Activated CD4-positive, alpha-beta memory T cell treated with anti-CD3 and anti-CD28 coated beads for 36 hours (primary cell): Measurements from ENCODE around the gene CLDND2. TPM values are rescaled to one million over a fixed set of nuclear protein-coding genes. Genes with fewer than 3 reads are reported as not detected.

ENCODE experiments used
- CTCF ChIA-PET: fragments of 350-600 bp; sonication (Branson Sonifier 250); formaldehyde crosslinking; loops from one replicate; lab custom pipeline; 2021; ENCODE audit warnings: antibody characterized with exemption, inconsistent platforms; lab: Charles Lee
- POLR2A ChIA-PET: fragments of 350-600 bp; sonication (Branson Sonifier 250); formaldehyde crosslinking; loops from one replicate; lab custom pipeline; 2021; ENCODE audit warnings: antibody characterized with exemption; lab: Charles Lee
- DNase-seq: peaks from one replicate; pipeline ENCODE4 v3.0.0-alpha.2; 2020
- H3K27ac Mint-ChIP-seq: one replicate; pipeline ENCODE4 v1.8.0; 2021; ENCODE audit warnings: mixed read lengths
- H3K27me3 Mint-ChIP-seq: one replicate; pipeline ENCODE4 v1.8.0; 2021; ENCODE audit warnings: mixed read lengths
- H3K36me3 Mint-ChIP-seq: one replicate; pipeline ENCODE4 v1.8.0; 2021; ENCODE audit warnings: mixed read lengths
- H3K4me1 Mint-ChIP-seq: one replicate; pipeline ENCODE4 v1.8.0; 2021; ENCODE audit warnings: low read depth, mixed read lengths
- H3K4me3 Mint-ChIP-seq: one replicate; pipeline ENCODE4 v1.8.0; 2021; ENCODE audit warnings: mild to moderate bottlenecking, mixed read lengths
- H3K9me3 Mint-ChIP-seq: one replicate; pipeline ENCODE4 v1.8.0; 2021; ENCODE audit warnings: mixed read lengths
- intact Hi-C: fragments of 100-400 bp; cut with micrococcal nuclease; formaldehyde crosslinking; loops from one replicate; pipeline ENCODE4 v1.15.1; 2023
- total RNA-seq, 2 experiments: library from RNA; stranded (reverse); gene quantifications; one replicate each; pipeline ENCODE4 v1.2.3, GENCODE V29; 2021

The CLDND2 gene
- total RNA-seq, 2 experiments from 2014 or later, result 2.8 to 4.8 TPM

DNA sequence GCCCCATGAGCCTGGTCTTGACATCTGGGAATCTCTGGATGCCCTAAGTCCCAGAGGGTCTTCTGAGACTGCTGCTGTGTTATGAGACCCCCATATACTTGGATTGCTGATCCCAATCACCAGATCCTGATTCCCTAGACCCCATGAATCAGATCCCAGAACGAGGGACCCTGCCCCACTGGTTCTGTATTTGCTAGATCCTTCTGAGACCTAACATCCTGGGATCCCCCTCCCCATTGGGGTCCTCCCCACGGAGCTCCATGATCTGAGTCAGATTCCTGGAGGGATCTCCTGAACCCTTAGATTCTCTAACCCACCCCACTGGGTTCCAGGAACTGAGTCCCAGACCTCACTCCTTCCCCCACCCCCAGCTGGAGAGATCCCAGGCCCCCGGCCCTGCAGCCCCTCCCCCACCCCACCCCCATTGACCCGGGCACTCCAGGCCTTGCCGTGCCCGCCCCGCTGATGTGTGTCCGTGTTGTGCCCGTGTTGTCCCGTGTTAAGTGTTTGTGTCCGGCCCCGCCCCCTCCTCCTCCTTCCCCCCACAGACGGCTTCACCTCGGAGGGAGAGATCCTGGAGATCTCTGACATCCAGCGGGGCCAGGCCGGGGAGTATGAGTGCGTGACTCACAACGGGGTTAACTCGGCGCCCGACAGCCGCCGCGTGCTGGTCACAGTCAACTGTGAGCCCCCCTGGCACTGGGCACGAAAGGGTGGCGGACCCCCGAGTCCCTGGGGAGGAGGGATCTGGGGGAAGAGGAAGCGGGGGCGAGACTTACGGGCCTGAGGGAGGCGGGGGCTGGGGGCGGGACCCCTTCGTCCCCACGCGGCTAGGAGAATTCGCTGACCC is 42.4 kb downstream of the CLDND2 start:
- DNase-seq, result no peak
- POLR2A ChIA-PET, result no interaction called here
- peaks cover 7% of the 10 kb centered on the region for H3K4me1 Mint-ChIP-seq
- CTCF ChIA-PET, result no interaction called here
- H3K27me3 Mint-ChIP-seq, result peaks cover 49% of the 10 kb centered on the region
- no peak overlapping the region for H3K27ac Mint-ChIP-seq
- intact Hi-C loops, result loop anchor here (2.0 kb wide), 1 partner anchor 14 kb away; no protein-coding TSS in a partner anchor
- no peaks in the 10 kb centered on the region for H3K9me3 Mint-ChIP-seq
- H3K36me3 Mint-ChIP-seq, result peaks cover 2% of the 10 kb centered on the region
- no peak overlapping the region for H3K4me3 Mint-ChIP-seq

DNA sequence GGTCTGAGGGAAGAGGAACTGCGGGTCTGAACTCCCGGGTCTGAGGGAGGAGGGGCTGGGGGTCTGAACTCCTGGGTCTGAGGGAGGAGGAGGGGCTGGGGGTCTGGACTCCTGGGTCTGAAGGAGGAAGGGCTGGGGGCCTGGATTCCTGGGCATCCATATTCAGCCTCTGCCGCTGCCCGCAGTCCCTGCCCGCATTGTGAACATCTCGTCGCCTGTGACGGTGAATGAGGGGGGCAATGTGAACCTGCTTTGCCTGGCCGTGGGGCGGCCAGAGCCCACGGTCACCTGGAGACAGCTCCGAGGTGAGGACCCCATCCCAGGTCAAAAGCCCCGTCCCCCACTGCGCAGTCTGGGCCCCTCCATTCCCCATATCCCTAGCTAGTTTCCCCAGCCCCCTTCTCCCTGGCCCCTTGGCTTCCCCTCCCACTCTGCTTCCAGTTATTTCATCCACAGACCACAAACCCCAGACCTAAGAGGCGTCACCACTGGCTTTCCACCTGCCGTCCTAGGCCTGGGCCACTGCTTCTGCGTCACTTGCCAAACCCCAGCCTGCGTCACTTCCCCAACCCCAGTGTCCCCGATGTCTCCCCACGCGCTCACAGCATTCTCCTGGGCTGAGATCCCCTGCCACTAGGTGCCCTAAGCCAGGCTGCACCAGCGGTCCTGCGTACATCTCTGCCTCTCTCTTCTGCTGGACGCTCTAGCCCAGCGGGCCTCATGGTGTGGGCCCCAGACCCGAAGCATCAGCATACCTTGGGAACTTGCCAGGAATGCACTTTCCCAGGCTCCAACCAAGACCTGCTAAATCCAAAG is 43.4 kb downstream of the CLDND2 start:
- H3K9me3 Mint-ChIP-seq, result no peaks in the 10 kb centered on the region
- peaks cover 7% of the 10 kb centered on the region for H3K4me1 Mint-ChIP-seq
- ChIA-PET CTCF (no interaction called here), POLR2A (no interaction called here)
- intact Hi-C loops, result no loop called here
- no peaks in the 10 kb centered on the region for H3K36me3 Mint-ChIP-seq
- no peak overlapping the region for H3K27ac Mint-ChIP-seq
- peaks cover 51% of the 10 kb centered on the region for H3K27me3 Mint-ChIP-seq
- no peak overlapping the region for H3K4me3 Mint-ChIP-seq
- DNase-seq, result peak; percentile 39

DNA sequence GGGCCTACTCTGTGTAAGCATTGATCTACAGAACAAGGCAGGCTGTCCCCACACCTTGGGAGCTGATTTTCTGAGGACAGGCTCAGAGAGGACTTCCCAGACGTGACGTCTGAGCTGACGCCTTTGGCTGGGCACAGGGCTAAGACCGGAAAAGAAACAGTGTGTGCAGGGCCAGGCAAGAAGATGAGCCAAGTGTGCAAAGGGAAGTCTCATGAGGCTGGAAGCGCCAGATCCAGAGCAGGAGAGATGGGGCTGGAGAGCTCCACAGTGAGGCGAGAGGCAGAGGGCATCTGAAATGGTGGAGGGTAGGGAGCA is 44.7 kb downstream of the CLDND2 start:
- CTCF ChIA-PET, result no interaction called here
- no peak for DNase-seq
- Mint-ChIP-seq H3K27me3 (peaks cover 45% of the 10 kb centered on the region), H3K27ac (no peak overlapping the region), H3K36me3 (no peaks in the 10 kb centered on the region), H3K4me3 (no peak overlapping the region), H3K9me3 (no peaks in the 10 kb centered on the region), H3K4me1 (peaks cover 7% of the 10 kb centered on the region)
- POLR2A ChIA-PET, result no interaction called here
- intact Hi-C loops, result no loop called here

GRCh38 chr19:51323481-51324166 is 45.2 kb downstream of the CLDND2 start:
- Mint-ChIP-seq H3K4me1 (peaks cover 7% of the 10 kb centered on the region), H3K27ac (no peak overlapping the region), H3K9me3 (no peaks in the 10 kb centered on the region), H3K4me3 (no peak overlapping the region), H3K27me3 (peaks cover 45% of the 10 kb centered on the region), H3K36me3 (no peaks in the 10 kb centered on the region)
- CTCF ChIA-PET, result no interaction called here
- DNase-seq, result no peak
- POLR2A ChIA-PET, result no interaction called here
- intact Hi-C loops, result no loop called here

DNA sequence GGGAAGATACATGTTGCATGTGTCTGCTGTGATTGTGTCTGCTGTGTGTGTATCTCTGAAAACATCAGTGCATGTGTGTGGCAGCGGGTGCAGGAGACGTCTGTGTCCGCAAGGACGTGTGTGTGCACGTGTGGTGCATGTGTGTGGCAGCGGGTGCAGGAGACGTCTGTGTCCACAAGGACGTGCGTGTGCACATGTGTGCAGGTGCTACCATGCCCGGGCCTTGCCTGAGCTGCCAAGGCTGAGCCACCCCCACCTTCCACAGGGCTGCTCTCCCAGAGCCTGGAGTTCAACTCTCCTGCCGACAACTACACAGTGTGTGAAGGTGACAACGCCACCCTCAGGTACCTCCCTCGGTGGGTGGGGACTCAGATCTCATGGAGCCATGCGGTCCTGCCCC is 47.0 kb downstream of the CLDND2 start:
- Mint-ChIP-seq H3K4me1 (peaks cover 2% of the 10 kb centered on the region), H3K27ac (no peak overlapping the region), H3K27me3 (peaks cover 42% of the 10 kb centered on the region), H3K36me3 (no peaks in the 10 kb centered on the region), H3K4me3 (no peak overlapping the region), H3K9me3 (no peaks in the 10 kb centered on the region)
- intact Hi-C loops, result no loop called here
- no peak for DNase-seq
- POLR2A ChIA-PET, result no interaction called here
- CTCF ChIA-PET, result no interaction called here

GRCh38 chr19:51320280-51320657 is 48.5 kb downstream of the CLDND2 start:
- Mint-ChIP-seq H3K4me3 (no peak overlapping the region), H3K27ac (no peak overlapping the region), H3K9me3 (no peaks in the 10 kb centered on the region), H3K4me1 (no peaks in the 10 kb centered on the region), H3K36me3 (no peaks in the 10 kb centered on the region), H3K27me3 (peaks cover 30% of the 10 kb centered on the region)
- intact Hi-C loops, result no loop called here
- ChIA-PET CTCF (no interaction called here), POLR2A (interaction anchor here (0.6 kb wide), 1 partner anchor 386 kb away, joined by 3 read pairs; no protein-coding TSS in a partner anchor)
- DNase-seq, result no peak

DNA sequence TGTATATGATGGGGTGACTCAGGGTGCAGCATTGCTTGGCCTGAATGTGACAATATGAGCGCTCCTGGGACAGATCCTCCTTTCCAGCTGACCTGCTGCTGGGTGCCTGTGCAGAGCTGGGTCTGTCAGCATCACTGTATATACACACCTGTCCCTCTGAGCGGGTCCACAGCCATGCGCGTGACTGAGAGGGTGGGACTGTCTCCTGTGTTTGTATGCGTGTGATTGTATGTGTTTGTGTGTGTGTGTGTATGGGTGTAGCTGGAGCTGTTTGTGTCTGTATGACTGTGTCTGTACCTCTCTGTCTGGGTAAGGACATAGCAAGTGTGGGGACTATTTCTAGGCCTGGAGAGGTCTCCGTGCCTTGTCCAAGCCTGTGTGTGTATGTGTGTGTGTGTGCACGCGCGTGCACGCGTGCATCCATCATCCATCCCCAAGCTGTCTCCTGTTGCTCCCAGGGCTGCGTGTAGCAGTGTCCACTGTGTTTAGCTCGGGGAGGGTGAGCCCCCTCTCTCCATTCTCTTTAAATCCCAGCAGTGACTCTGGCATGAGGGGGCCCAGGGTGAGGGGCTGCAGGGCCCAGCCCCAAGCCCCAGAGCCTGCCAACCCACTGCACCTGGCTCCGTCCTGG is 49.0 kb downstream of the CLDND2 start:
- no peaks in the 10 kb centered on the region for H3K36me3 Mint-ChIP-seq
- POLR2A ChIA-PET, result interaction anchor here (0.6 kb wide), 1 partner anchor 386 kb away, joined by 3 read pairs; no protein-coding TSS in a partner anchor

GRCh38 chr19:51318687-51319648 is 49.8 kb downstream of the CLDND2 start:
- no peaks in the 10 kb centered on the region for H3K4me1 Mint-ChIP-seq
- DNase-seq, result no peak
- POLR2A ChIA-PET, result no interaction called here
- CTCF ChIA-PET, result no interaction called here
- H3K27ac Mint-ChIP-seq, result no peak overlapping the region
- no peak overlapping the region for H3K4me3 Mint-ChIP-seq
- no peaks in the 10 kb centered on the region for H3K9me3 Mint-ChIP-seq
- intact Hi-C loops, result no loop called here
- peaks cover 27% of the 10 kb centered on the region for H3K27me3 Mint-ChIP-seq
- H3K36me3 Mint-ChIP-seq, result no peaks in the 10 kb centered on the region

More for the DNA sequence above, 49.0 kb downstream of the CLDND2 start:
- H3K4me3 Mint-ChIP-seq, result no peak overlapping the region
- intact Hi-C loops, result no loop called here
- no peak overlapping the region for H3K27ac Mint-ChIP-seq
- peaks cover 31% of the 10 kb centered on the region for H3K27me3 Mint-ChIP-seq
- CTCF ChIA-PET, result no interaction called here
- H3K4me1 Mint-ChIP-seq, result no peaks in the 10 kb centered on the region
- H3K9me3 Mint-ChIP-seq, result no peaks in the 10 kb centered on the region
- no peak for DNase-seq

DNA sequence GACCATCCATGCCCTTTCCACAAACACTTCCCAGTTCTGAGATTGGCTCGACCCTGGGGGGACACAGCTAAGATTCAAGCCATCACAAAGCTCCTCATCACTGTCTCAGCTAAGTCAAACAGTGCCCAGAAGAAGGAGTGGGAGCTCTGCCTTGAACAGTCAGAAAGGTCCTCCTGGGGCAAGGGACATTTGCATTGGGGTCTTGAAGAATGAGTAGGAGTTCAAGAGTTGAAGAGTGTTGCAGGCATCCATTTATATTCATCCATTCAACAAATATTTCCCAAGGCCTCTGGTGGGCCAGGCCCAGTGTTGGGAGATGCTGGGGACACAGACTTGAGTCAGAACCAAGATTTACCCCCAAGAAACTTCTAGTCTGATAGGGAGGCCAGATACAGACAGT is 50.8 kb downstream of the CLDND2 start:
- no peaks in the 10 kb centered on the region for H3K36me3 Mint-ChIP-seq
- H3K27me3 Mint-ChIP-seq, result peaks cover 26% of the 10 kb centered on the region
- CTCF ChIA-PET, result no interaction called here
- DNase-seq, result no peak
- POLR2A ChIA-PET, result no interaction called here
- intact Hi-C loops, result no loop called here
- no peaks in the 10 kb centered on the region for H3K9me3 Mint-ChIP-seq
- H3K4me1 Mint-ChIP-seq, result peaks cover 2% of the 10 kb centered on the region
- H3K4me3 Mint-ChIP-seq, result no peak overlapping the region
- no peak overlapping the region for H3K27ac Mint-ChIP-seq

DNA sequence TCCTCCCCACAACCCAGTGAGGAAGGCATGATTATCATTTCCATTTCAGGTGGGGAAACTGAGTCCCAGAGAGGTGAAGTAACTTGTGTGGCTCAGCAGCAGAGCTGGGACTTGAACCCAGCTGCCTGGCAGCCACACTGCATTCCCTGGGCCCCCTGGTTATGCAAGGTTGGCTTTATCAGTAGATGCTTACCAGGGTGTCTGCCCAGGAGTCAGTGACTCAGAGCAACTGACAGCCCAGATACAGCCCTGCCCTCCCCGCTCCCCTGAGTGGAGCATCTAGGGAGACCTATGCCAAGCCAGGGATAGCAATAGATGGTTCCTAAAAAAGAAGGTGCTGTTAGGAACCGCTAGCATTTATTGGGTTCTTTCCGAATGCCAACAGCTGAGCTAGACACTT is 51.4 kb downstream of the CLDND2 start:
- POLR2A ChIA-PET, result no interaction called here
- Mint-ChIP-seq H3K36me3 (no peaks in the 10 kb centered on the region), H3K27me3 (peaks cover 26% of the 10 kb centered on the region), H3K4me1 (peaks cover 2% of the 10 kb centered on the region), H3K9me3 (no peaks in the 10 kb centered on the region), H3K27ac (no peak overlapping the region), H3K4me3 (no peak overlapping the region)
- intact Hi-C loops, result no loop called here
- DNase-seq, result no peak
- CTCF ChIA-PET, result no interaction called here
